Right renal cortex interstitium (tissue), 3 donors: ENCODE data around the gene TNNT1. TPM values are rescaled to one million over a fixed set of nuclear protein-coding genes. Genes with fewer than 3 reads are reported as not detected.

Experiments used
- DNase-seq, 3 donors: peaks; one replicate each; pipeline ENCODE4 v3.0.0-alpha.2; 2013; ENCODE audit warnings: low read depth in 3 of 3, low spot score in 2 of 3
- polyA plus RNA-seq, 3 donors: library from polyadenylated mRNA; unstranded; fragments of 120-200 nt; gene quantifications; one replicate each; pipeline ENCODE4 v1.2.1, GENCODE V29; 2013; ENCODE audit not compliant: insufficient read length in 3 of 3

TNNT1 gene
- polyA plus RNA-seq, 3 donors, result 2.1 to 7.7 (median 3.9) TPM

GRCh38 chr19:55092423-55093318, 56.3 kb downstream of the TNNT1 start:
- no peak for DNase-seq

DNA sequence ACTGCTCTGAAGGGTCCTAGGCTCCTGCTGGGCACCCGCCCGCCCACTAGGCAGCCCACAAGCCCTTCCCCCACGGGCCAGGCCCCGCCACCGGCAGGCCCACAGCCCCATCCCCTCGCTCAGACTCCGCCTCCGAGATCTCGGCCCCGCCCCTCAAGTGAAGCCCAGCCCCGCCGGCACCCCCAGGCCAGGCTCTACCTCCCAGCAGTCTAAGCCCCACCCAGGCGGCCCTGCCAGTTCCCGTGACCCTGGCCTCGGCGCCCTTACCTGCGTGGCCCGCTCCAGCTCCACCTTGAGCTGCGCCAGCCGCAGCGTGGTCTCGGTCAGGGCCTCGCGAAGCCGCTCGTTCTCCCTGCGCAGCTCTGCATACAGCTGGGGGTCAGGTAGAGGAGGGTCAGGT, 57.1 kb downstream of the TNNT1 start:
- no peak for DNase-seq

GRCh38 chr19:55091126-55091910, 57.7 kb downstream of the TNNT1 start:
- no peak for DNase-seq

DNA sequence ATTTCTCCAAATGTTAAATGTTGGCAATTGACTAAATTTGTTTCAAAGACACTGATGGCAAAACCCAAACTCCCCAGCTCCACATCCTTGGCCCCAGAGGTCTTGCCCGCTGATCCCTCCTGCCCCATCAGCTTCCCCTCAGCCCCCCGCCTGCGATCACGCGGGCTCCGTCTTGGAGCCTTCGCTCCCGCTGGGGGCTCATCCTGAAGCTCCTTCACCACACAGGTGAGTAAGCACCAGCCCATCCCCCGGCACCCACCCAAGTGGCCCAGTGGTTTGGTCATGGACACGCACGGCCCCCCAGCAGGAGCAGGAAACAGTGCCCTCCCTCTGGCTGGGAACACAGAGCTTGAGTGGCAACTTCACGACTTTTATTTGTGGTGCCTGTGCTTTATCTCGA, 58.4 kb downstream of the TNNT1 start:
- DNase-seq, result no peak

DNA sequence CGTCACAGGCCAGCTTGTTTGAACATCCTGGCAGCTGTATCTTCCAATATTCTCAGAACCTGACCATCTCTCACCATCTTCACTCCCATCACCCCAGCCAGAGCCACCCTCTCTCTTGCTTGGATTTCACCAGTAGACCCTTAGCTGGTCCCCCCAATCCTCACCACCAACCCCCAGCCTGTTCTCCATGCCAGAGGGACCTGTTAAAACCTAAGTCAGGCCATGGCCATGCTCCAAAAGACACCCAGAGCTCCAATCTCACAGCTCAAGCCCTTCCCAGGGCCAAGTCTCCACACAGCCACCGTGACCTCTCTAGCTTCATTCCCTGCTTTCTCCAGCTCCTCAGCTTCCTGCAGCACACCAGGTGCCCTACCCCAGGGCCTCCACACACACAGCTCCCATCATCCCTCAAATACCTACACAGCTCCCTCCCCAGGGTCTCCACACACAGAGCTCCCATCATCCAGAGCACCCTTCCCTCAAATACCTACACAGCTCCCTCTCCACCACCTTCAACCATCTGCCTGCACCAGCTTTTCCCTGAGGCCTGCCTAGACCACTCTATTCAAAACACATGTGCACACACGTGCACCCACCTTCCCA, 59.6 kb downstream of the TNNT1 start:
- no peak for DNase-seq

- DNase-seq, result no peak
Measured at GRCh38 chr19:55088543-55089341, 60.3 kb downstream of the TNNT1 start.

GRCh38 chr19:55088021-55088451, 61.0 kb downstream of the TNNT1 start:
- no peak for DNase-seq

- DNase-seq, result no peak
Measured at GRCh38 chr19:55087542-55087901, 61.5 kb downstream of the TNNT1 start.

DNA sequence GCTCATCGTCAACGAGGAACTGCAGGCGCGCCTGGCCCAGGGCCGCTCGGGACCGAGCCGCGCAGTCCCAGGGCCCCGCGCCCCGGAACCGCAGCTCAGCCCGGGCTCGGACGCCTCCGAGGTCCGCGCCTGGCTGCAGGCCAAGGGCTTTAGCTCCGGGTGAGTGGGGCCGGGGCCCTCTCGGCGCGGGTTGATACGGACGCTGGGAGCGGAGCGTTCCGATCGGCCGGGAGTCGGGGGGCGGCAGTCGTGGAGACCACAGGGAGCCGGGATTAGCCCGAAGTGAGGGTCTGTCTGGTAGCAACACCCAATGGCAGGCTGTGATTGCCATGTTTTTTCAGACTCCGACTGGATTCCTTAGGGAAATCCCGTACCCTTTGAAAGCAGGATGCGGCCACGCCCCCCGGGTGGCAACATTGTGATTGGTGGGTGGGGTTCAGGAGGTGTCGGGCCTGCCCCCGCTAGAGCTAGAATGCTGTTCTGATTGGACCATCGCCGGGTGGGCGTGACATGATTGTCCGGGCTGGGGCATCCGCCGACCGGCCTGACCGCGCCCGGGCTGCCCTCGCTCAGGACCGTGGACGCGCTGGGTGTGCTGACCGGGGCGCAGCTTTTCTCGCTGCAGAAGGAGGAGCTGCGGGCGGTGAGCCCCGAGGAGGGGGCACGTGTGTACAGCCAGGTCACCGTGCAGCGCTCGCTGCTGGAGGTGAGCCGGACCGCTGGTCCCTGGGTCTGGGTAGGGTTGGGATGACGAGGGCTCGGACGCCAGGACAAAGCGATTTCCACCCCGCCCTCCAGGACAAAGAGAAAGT, 62.1 kb downstream of the TNNT1 start:
- peak in 1 of 3 donors; percentile 81 for DNase-seq

DNA sequence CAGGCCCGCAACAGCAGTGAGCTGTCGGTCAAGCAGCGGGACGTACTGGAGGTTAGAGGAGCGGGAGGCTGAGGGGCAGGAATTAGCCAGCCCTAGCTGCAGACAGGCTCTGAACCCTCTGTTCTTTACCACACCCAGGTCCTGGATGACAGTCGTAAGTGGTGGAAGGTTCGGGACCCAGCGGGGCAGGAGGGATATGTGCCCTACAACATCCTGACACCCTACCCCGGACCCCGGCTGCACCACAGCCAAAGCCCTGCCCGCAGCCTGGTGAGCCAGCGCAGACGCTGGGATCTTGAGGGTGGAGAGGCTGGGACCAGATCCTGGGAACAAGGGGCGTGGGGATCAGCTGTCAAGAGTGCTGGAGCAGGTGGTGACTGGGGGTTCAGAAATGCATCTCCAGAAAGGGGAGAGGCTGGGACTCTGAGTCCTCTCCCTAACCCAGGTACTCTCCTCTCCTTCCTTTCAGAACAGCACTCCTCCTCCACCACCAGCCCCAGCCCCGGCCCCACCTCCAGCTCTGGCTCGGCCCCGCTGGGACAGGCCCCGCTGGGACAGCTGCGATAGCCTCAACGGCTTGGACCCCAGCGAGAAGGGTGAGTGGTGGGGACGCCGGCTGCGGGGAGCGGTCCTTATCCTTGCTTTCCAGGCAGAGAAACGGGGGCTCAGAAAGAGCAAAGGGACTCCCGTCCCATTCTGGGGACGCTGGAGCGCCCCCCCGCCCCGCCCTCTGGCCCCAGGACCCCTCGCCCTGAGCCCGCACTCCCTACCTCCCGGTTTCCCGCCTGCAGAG, 62.9 kb downstream of the TNNT1 start:
- DNase-seq, result no peak

DNA sequence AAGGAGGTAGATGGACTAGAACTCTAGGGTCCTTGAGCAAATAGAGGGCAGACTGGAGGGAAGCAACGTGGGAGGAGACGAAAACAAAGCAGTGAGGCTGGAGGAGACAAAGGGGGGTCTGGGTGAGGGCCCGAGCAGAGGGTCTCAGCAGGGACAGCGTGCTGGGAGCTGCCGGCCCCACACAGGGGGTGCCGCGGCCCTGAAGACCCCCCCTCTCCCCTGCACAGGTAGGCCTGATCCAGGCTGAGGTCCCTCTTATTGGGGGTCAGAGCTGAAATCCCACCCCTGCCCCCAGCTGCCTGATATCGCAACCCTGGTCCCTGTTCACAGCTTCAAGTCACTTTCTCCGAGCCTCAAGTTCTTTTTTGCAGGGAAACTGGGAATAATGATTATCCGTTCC, 64.6 kb downstream of the TNNT1 start:
- no peak for DNase-seq

GRCh38 chr19:55083004-55083850, 65.8 kb downstream of the TNNT1 start:
- no peak for DNase-seq

Other genes with a start within 250 kb of the TNNT1 start
- under 1 TPM; 0.19 to 0.21 (median 0.19) TPM for gene NCR1, start 243.1 kb downstream of the TNNT1 start, polyA plus RNA-seq
- gene NLRP7, start 201.7 kb downstream of the TNNT1 start, polyA plus RNA-seq, result under 1 TPM in 1 of 3 donors, not detected in 2; 0.08 TPM
- 10 to 100 TPM in 2 of 3 donors, 1 to 10 TPM in 1; 6.9 to 25.8 (median 20.5) TPM for gene NLRP2, start 182.8 kb downstream of the TNNT1 start, polyA plus RNA-seq
- 1 to 10 TPM in 1 of 3 donors, under 1 TPM in 2; 0.31 to 1.1 (median 0.39) TPM for gene GP6, start 110.9 kb downstream of the TNNT1 start, polyA plus RNA-seq
- gene RDH13, start 86.1 kb downstream of the TNNT1 start, polyA plus RNA-seq, result 10 to 100 TPM; 16.9 to 21.0 (median 17.0) TPM
- gene EPS8L1, start 73.3 kb downstream of the TNNT1 start, polyA plus RNA-seq, result 10 to 100 TPM; 40.0 to 48.6 (median 47.5) TPM
- 10 to 100 TPM; 60.0 to 64.3 (median 64.1) TPM for gene PPP1R12C, start 31.6 kb downstream of the TNNT1 start, polyA plus RNA-seq
- gene TNNI3, start 8.5 kb upstream of the TNNT1 start, polyA plus RNA-seq, result 1 to 10 TPM; 2.9 to 4.9 (median 4.8) TPM
- gene DNAAF3, start 17.4 kb upstream of the TNNT1 start, polyA plus RNA-seq, result 1 to 10 TPM; 5.4 to 7.9 (median 6.9) TPM
- under 1 TPM; 0.18 to 0.60 (median 0.41) TPM for gene SYT5, start 31.1 kb upstream of the TNNT1 start, polyA plus RNA-seq
- gene PTPRH, start 60.3 kb upstream of the TNNT1 start, polyA plus RNA-seq, result under 1 TPM; 0.04 to 0.07 (median 0.07) TPM
- gene TMEM86B, start 79.6 kb upstream of the TNNT1 start, polyA plus RNA-seq, result 1 to 10 TPM; 1.7 to 2.4 (median 2.2) TPM
- 10 to 100 TPM; 37.4 to 49.3 (median 39.1) TPM for gene PPP6R1, start 109.8 kb upstream of the TNNT1 start, polyA plus RNA-seq
- 10 to 100 TPM; 23.1 to 29.3 (median 25.7) TPM for gene HSPBP1, start 130.9 kb upstream of the TNNT1 start, polyA plus RNA-seq
- gene BRSK1, start 134.8 kb upstream of the TNNT1 start, polyA plus RNA-seq, result 10 to 100 TPM; 11.5 to 13.1 (median 11.8) TPM
- gene TMEM150B, start 176.1 kb upstream of the TNNT1 start, polyA plus RNA-seq, result 1 to 10 TPM in 2 of 3 donors, under 1 TPM in 1; 0.83 to 1.6 (median 1.1) TPM
- 10 to 100 TPM; 12.1 to 13.9 (median 13.4) TPM for gene KMT5C, start 190.7 kb upstream of the TNNT1 start, polyA plus RNA-seq
- gene COX6B2, start 205.5 kb upstream of the TNNT1 start, polyA plus RNA-seq, result under 1 TPM; 0.31 to 0.97 (median 0.54) TPM
- under 1 TPM in 1 of 3 donors, not detected in 2; 0.06 TPM for gene GARIN5B, start 214.1 kb upstream of the TNNT1 start, polyA plus RNA-seq
- gene IL11, start 221.3 kb upstream of the TNNT1 start, polyA plus RNA-seq, result 1 to 10 TPM in 1 of 3 donors, under 1 TPM in 2; 0.69 to 1.0 (median 0.90) TPM
- under 1 TPM in 2 of 3 donors, not detected in 1; 0.23 to 0.36 TPM for gene TMEM190, start 227.6 kb upstream of the TNNT1 start, polyA plus RNA-seq
- gene TMEM238, start 235.1 kb upstream of the TNNT1 start, polyA plus RNA-seq, result under 1 TPM; 0.15 to 0.42 (median 0.32) TPM
- gene RPL28, start 236.7 kb upstream of the TNNT1 start, polyA plus RNA-seq, result 100 to 1,000 TPM; 731 to 916 (median 764) TPM